Left ventricle myocardium inferior (tissue), 1 donor: ENCODE measurements around the gene PRKCB. TPM values are rescaled to one million over a fixed set of nuclear protein-coding genes. Genes with fewer than 3 reads are reported as not detected.

Experiments used
- DNase-seq: peaks from one replicate; pipeline ENCODE4 v3.0.0-alpha.2; 2020
- H3K27ac ChIP-seq: fragments of 200-600 bp; replicated peaks from 2 replicates; pipeline ENCODE4 v1.8.0; 2021
- H3K27me3 ChIP-seq: fragments of 200-600 bp; 2 replicates; pipeline ENCODE4 v1.8.0; 2021; ENCODE audit warnings: low read depth
- H3K36me3 ChIP-seq: fragments of 200-600 bp; 2 replicates; pipeline ENCODE4 v1.8.0; 2021
- H3K4me1 ChIP-seq: fragments of 200-600 bp; 2 replicates; pipeline ENCODE4 v1.8.0; 2021
- H3K4me3 ChIP-seq: fragments of 200-600 bp; 2 replicates; pipeline ENCODE4 v1.8.0; 2021; ENCODE audit warnings: mild to moderate bottlenecking, moderate library complexity
- H3K9me3 ChIP-seq: fragments of 200-600 bp; replicated peaks from 2 replicates; pipeline ENCODE4 v1.8.0; 2021
- CTCF ChIP-seq: fragments of 200-600 bp; IDR thresholded peaks from 2 replicates; pipeline ENCODE4 v1.8.0; 2021; ENCODE audit warnings: antibody characterized with exemption, mild to moderate bottlenecking, borderline replicate concordance
- intact Hi-C: fragments of 100-400 bp; cut with micrococcal nuclease; formaldehyde crosslinking; loops from one replicate; pipeline ENCODE4 v1.11.0; 2022
- total RNA-seq: library from RNA; stranded (reverse); fragmentation: NEBNext Ultra II Directional; extraction: Animal tissue kit (Norgen Biotek cat#: 25700); gene quantifications from one replicate; pipeline ENCODE4 v1.2.1, GENCODE V29; 2021
- donor health status: DM: no; HTN: yes; CAD: no; lungs with severe emphysema.

Gene PRKCB
- total RNA-seq, 1 donor from 2014 or later = 1.6 TPM

- intact Hi-C loops = no loop called here
- peaks cover 6% of the 10 kb centered on the region for H3K27me3 ChIP-seq
- no peak for DNase-seq
- TF ChIP-seq CTCF = no peak
- H3K36me3 ChIP-seq = no peaks in the 10 kb centered on the region
- H3K27ac ChIP-seq = no peak overlapping the region
- H3K9me3 ChIP-seq = no peaks in the 10 kb centered on the region
- no peaks in the 10 kb centered on the region for H3K4me1 ChIP-seq
- H3K4me3 ChIP-seq = no peak overlapping the region
Measured at GRCh38 chr16:24164416-24164815, 328.6 kb downstream of the PRKCB start.

- H3K9me3 ChIP-seq = no peaks in the 10 kb centered on the region
- no peaks in the 10 kb centered on the region for H3K4me1 ChIP-seq
- TF ChIP-seq CTCF = no peak
- no peak overlapping the region for H3K27ac ChIP-seq
- no peak overlapping the region for H3K4me3 ChIP-seq
- peaks cover 6% of the 10 kb centered on the region for H3K27me3 ChIP-seq
- H3K36me3 ChIP-seq = no peaks in the 10 kb centered on the region
- no peak for DNase-seq
- intact Hi-C loops = no loop called here
Measured at GRCh38 chr16:24165273-24165672, 329.5 kb downstream of the PRKCB start.

- H3K4me3 ChIP-seq = no peak overlapping the region
- H3K36me3 ChIP-seq = no peaks in the 10 kb centered on the region
- H3K9me3 ChIP-seq = no peaks in the 10 kb centered on the region
- intact Hi-C loops = no loop called here
- peaks cover 11% of the 10 kb centered on the region for H3K27me3 ChIP-seq
- no peak overlapping the region for H3K27ac ChIP-seq
- no peak for TF ChIP-seq CTCF
- no peak for DNase-seq
- no peaks in the 10 kb centered on the region for H3K4me1 ChIP-seq
Measured at GRCh38 chr16:24166661-24167528, 331.1 kb downstream of the PRKCB start.

GRCh38 chr16:24168856-24169255 lies 333.1 kb downstream of the PRKCB start:
- intact Hi-C loops = no loop called here
- H3K4me1 ChIP-seq = no peaks in the 10 kb centered on the region

GRCh38 chr16:24170407-24170806 lies 334.6 kb downstream of the PRKCB start:
- no peak overlapping the region for H3K4me3 ChIP-seq
- no peak for TF ChIP-seq CTCF
- H3K27me3 ChIP-seq = peaks cover 19% of the 10 kb centered on the region
- H3K4me1 ChIP-seq = no peaks in the 10 kb centered on the region
- DNase-seq = no peak
- H3K27ac ChIP-seq = no peak overlapping the region
- no peaks in the 10 kb centered on the region for H3K9me3 ChIP-seq
- no peaks in the 10 kb centered on the region for H3K36me3 ChIP-seq
- intact Hi-C loops = no loop called here

More at GRCh38 chr16:24168856-24169255, 333.1 kb downstream of the PRKCB start:
- no peak for TF ChIP-seq CTCF
- H3K4me3 ChIP-seq = no peak overlapping the region
- DNase-seq = no peak
- H3K27ac ChIP-seq = no peak overlapping the region
- peaks cover 16% of the 10 kb centered on the region for H3K27me3 ChIP-seq
- no peaks in the 10 kb centered on the region for H3K9me3 ChIP-seq
- no peaks in the 10 kb centered on the region for H3K36me3 ChIP-seq
